Measurements from ENCODE around the gene CD7. TPM values are rescaled to one million over a fixed set of nuclear protein-coding genes. Genes with fewer than 3 reads are reported as not detected.
"Not testable (repeated sequence)": the region's sequence is repeated elsewhere in the genome, so short reads cannot be mapped to it uniquely, and the experiment has no call there.

The CD7 gene
- total RNA-seq, 1 experiment from 2014 or later: not detected

DNA sequence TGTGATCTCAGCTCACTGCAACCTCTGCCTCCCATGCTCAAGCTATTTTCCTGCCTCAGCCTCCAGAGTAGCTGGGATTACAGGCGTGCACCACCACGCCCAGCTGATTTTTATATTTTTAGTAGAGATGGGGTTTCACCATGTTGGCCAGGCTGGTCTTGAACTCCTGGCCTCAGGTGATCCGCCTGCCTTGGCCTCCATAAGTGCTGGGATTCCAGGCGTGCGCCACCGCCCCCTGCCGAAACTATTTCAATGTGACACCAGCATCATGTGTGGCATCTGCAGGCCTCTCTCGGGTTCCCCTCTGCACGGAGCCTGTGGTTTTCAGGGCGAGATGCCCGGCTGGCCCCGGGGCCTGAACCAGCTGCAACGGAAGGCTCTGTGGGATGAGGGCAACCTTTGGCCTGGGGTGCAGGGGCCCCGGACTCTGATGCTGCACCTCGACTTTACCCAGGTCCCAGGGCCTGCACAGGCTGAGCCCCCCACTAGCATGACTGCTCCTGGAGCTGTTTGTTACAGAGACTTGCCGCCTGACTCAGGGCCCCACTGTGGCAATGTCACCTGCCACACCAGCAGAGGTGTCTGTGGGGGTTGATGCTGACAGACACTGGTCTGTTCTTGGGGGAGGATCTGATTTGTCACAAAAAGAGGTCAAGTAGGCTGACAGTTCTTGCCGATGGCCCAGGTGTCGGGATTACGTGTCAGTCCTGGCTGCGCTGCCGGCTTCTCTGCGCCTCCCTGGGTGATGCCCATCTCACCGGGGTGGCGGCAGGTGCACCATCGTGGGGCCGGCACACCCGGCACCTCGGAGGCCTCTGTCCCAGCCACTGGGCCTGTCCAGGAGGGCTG is 33.0 kb upstream of the CD7 start:
- DNase-seq: no peak
- Mint-ChIP-seq H3K27me3 (ENCODE audit: unreplicated experiment) (peaks cover 18% of the 10 kb centered on the region), H3K27ac (ENCODE audit: unreplicated experiment) (no peak overlapping the region), H3K4me3 (ENCODE audit: low read depth, unreplicated experiment) (no peak overlapping the region), H3K9me3 (ENCODE audit: low read depth, unreplicated experiment) (no peaks in the 10 kb centered on the region), H3K36me3 (ENCODE audit: insufficient read depth, unreplicated experiment) (peaks cover 7% of the 10 kb centered on the region), H3K4me1 (ENCODE audit: low read depth, unreplicated experiment) (peaks cover 11% of the 10 kb centered on the region)
- no TSS peak for BruUV-seq (replicated peaks)
- intact Hi-C loops (cut with micrococcal nuclease; ENCODE audit: unreplicated experiment): loop anchor here (5.0 kb wide), 2 partner anchors 62 to 202 kb away; no protein-coding TSS in a partner anchor
- CTCF ChIA-PET: interaction anchor here (0.6 kb wide), 2 partner anchors 9 to 28 kb away, joined by 4 to 6 read pairs; partner anchors contain the start of gene TEX19
- TF ChIP-seq, protein P1, sequence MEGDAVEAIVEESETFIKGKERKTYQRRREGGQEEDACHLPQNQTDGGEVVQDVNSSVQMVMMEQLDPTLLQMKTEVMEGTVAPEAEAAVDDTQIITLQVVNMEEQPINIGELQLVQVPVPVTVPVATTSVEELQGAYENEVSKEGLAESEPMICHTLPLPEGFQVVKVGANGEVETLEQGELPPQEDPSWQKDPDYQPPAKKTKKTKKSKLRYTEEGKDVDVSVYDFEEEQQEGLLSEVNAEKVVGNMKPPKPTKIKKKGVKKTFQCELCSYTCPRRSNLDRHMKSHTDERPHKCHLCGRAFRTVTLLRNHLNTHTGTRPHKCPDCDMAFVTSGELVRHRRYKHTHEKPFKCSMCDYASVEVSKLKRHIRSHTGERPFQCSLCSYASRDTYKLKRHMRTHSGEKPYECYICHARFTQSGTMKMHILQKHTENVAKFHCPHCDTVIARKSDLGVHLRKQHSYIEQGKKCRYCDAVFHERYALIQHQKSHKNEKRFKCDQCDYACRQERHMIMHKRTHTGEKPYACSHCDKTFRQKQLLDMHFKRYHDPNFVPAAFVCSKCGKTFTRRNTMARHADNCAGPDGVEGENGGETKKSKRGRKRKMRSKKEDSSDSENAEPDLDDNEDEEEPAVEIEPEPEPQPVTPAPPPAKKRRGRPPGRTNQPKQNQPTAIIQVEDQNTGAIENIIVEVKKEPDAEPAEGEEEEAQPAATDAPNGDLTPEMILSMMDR (IDR thresholded peaks at IDR 0.05; ENCODE audit: unreplicated experiment): no peak

GRCh38 chr17:82349287-82349701 is 31.9 kb upstream of the CD7 start:
- H3K9me3 Mint-ChIP-seq (ENCODE audit: low read depth, unreplicated experiment): no peaks in the 10 kb centered on the region
- H3K27ac Mint-ChIP-seq (ENCODE audit: unreplicated experiment): no peak overlapping the region
- BruUV-seq (replicated peaks): no TSS peak
- intact Hi-C loops (cut with micrococcal nuclease; ENCODE audit: unreplicated experiment): no loop called here
- H3K4me1 Mint-ChIP-seq (ENCODE audit: low read depth, unreplicated experiment): peaks cover 11% of the 10 kb centered on the region
- CTCF ChIA-PET: interaction anchor here (0.6 to 0.9 kb wide), 2 partner anchors 10 to 363 kb away, joined by 3 read pairs; no protein-coding TSS in a partner anchor
- DNase-seq: no peak
- H3K36me3 Mint-ChIP-seq (ENCODE audit: insufficient read depth, unreplicated experiment): peaks cover 7% of the 10 kb centered on the region
- TF ChIP-seq, protein P1 (IDR thresholded peaks at IDR 0.05; ENCODE audit: unreplicated experiment): no peak
- H3K27me3 Mint-ChIP-seq (ENCODE audit: unreplicated experiment): peaks cover 18% of the 10 kb centered on the region
- H3K4me3 Mint-ChIP-seq (ENCODE audit: low read depth, unreplicated experiment): no peak overlapping the region

DNA sequence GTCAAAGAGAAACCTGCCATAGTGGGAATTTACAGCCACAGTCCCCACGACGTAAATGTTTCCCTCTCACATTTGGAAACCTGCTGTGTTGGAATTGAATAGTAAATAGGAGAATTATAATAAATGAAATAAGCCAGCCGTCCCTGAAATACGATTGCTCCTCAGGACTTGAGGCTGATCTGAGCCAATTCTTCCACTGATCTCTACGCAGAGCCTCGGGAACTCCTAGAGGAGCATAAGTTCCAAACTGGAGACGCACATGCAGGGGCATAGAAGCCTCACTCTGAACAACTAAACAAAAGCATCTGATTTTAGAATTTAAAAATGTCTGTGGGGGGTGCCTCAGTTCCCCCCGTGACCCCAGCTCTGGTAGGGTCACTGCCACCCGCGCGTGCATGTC is 31.5 kb upstream of the CD7 start:
- no peak for DNase-seq
- Mint-ChIP-seq H3K9me3 (ENCODE audit: low read depth, unreplicated experiment) (no peaks in the 10 kb centered on the region), H3K27me3 (ENCODE audit: unreplicated experiment) (peaks cover 18% of the 10 kb centered on the region), H3K4me1 (ENCODE audit: low read depth, unreplicated experiment) (peaks cover 11% of the 10 kb centered on the region), H3K36me3 (ENCODE audit: insufficient read depth, unreplicated experiment) (peaks cover 7% of the 10 kb centered on the region), H3K27ac (ENCODE audit: unreplicated experiment) (no peak overlapping the region), H3K4me3 (ENCODE audit: low read depth, unreplicated experiment) (no peak overlapping the region)
- intact Hi-C loops (cut with micrococcal nuclease; ENCODE audit: unreplicated experiment): no loop called here
- no TSS peak for BruUV-seq (replicated peaks)
- CTCF ChIA-PET: interaction anchor here (0.9 kb wide), 1 partner anchor 364 kb away, joined by 3 read pairs; no protein-coding TSS in a partner anchor
- TF ChIP-seq, protein P1 (IDR thresholded peaks at IDR 0.05; ENCODE audit: unreplicated experiment): no peak

DNA sequence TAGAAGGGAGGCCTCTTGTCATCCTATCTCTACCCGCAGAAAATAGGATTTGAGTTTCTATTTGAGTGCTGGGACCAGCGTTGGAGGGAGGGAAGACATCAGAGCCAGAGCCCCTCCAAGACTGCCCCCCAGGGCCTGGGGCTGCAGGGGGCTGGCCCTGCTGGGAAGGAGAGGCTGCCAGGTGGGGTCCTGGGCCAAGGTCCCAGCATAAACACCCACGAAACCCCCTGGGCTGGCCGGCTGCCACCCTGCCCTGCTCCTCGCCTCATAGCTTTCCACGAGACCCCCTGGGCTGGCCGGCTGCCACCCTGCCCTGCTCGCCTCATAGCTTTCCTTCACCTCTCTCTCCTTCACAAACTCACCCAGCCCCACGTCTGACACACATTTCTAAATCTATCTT is 31.0 kb upstream of the CD7 start:
- TF ChIP-seq, protein P1 (IDR thresholded peaks at IDR 0.05; ENCODE audit: unreplicated experiment): no peak
- CTCF ChIA-PET: no interaction called here
- H3K4me3 Mint-ChIP-seq (ENCODE audit: low read depth, unreplicated experiment): no peak overlapping the region
- H3K36me3 Mint-ChIP-seq (ENCODE audit: insufficient read depth, unreplicated experiment): peaks cover 7% of the 10 kb centered on the region
- no peak overlapping the region for H3K27ac Mint-ChIP-seq (ENCODE audit: unreplicated experiment)
- peaks cover 11% of the 10 kb centered on the region for H3K4me1 Mint-ChIP-seq (ENCODE audit: low read depth, unreplicated experiment)
- DNase-seq: no peak
- BruUV-seq (replicated peaks): no TSS peak
- H3K27me3 Mint-ChIP-seq (ENCODE audit: unreplicated experiment): peaks cover 18% of the 10 kb centered on the region
- intact Hi-C loops (cut with micrococcal nuclease; ENCODE audit: unreplicated experiment): no loop called here
- no peaks in the 10 kb centered on the region for H3K9me3 Mint-ChIP-seq (ENCODE audit: low read depth, unreplicated experiment)

GRCh38 chr17:82347994-82348393 is 30.6 kb upstream of the CD7 start:
- H3K9me3 Mint-ChIP-seq (ENCODE audit: low read depth, unreplicated experiment); CTCF ChIA-PET; intact Hi-C loops (cut with micrococcal nuclease; ENCODE audit: unreplicated experiment); H3K36me3 Mint-ChIP-seq (ENCODE audit: insufficient read depth, unreplicated experiment); H3K4me3 Mint-ChIP-seq (ENCODE audit: low read depth, unreplicated experiment); BruUV-seq (replicated peaks); DNase-seq; H3K27ac Mint-ChIP-seq (ENCODE audit: unreplicated experiment): not testable (repeated sequence)
- Mint-ChIP-seq H3K27me3 (ENCODE audit: unreplicated experiment) (peaks cover 18% of the 10 kb centered on the region), H3K4me1 (ENCODE audit: low read depth, unreplicated experiment) (peaks cover 11% of the 10 kb centered on the region)

Measured in Calu3 (cell line).